ENCODE measurements around the gene PAQR6. TPM values are rescaled to one million over a fixed set of nuclear protein-coding genes. Genes with fewer than 3 reads are reported as not detected.

The PAQR6 gene
- total RNA-seq, 1 experiment from 2014 or later = 7.2 TPM

GRCh38 chr1:156228501-156228900, 19.4 kb downstream of the PAQR6 start:
- H3K4me3 ChIP-seq (ENCODE audit: low read length) = no peak overlapping the region
- intact Hi-C loops (cut with micrococcal nuclease) = no loop called here
- no peak overlapping the region for H3K4me2 ChIP-seq (ENCODE audit: low read length)
- ATAC-seq (no peak), DNase-seq (no peak)
- CTCF ChIA-PET = no interaction called here
- no peaks in the 10 kb centered on the region for H3K27me3 ChIP-seq (ENCODE audit: low read length)
- H3K79me2 ChIP-seq (ENCODE audit: low read length) = no peaks in the 10 kb centered on the region
- POLR2A ChIA-PET (ENCODE audit: unreplicated experiment) = no interaction called here
- no peaks in the 10 kb centered on the region for H3K9me2 ChIP-seq (replicated peaks; ENCODE audit: low read length)
- H4K20me1 ChIP-seq (ENCODE audit: low read length) = no peaks in the 10 kb centered on the region
- H3K27ac ChIP-seq (ENCODE audit: low read length) = no peak overlapping the region
- H3K9me3 ChIP-seq (ENCODE audit: low read length) = no peaks in the 10 kb centered on the region
- no peaks in the 10 kb centered on the region for H3F3A ChIP-seq (ENCODE audit: low read length, unreplicated experiment)
- no peak overlapping the region for H2AFZ ChIP-seq (ENCODE audit: low read length)
- H3K36me3 ChIP-seq (ENCODE audit: low read depth, low read length) = peaks cover 4% of the 10 kb centered on the region; the same call in 1 of the 2 replicates
- H3K4me1 ChIP-seq (ENCODE audit: insufficient read depth, low read length) = peaks cover 5% of the 10 kb centered on the region; the same call in 1 of the 2 replicates
- no peak overlapping the region for H3K9ac ChIP-seq (ENCODE audit: low read length)
- BruUV-seq (replicated peaks) = no TSS peak
- TF ChIP-seq EZH2 (IDR thresholded peaks at IDR 0.05; ENCODE audit: low read length, unreplicated experiment) = no peak
- TF ChIP-seq EZH2phosphoT487 (IDR thresholded peaks at IDR 0.05; ENCODE audit: borderline replicate concordance, low read length) = no peak
- no peak for TF ChIP-seq CTCF (conservative IDR thresholded peaks at IDR 0.05; ENCODE audit: low read depth, low read length)

GRCh38 chr1:156226782-156227181, 21.1 kb downstream of the PAQR6 start:
- DNase-seq = no peak
- ATAC-seq = no peak
- TF ChIP-seq EZH2phosphoT487 (IDR thresholded peaks at IDR 0.05; ENCODE audit: borderline replicate concordance, low read length) (no peak), CTCF (conservative IDR thresholded peaks at IDR 0.05; ENCODE audit: low read depth, low read length) (no peak), EZH2 (IDR thresholded peaks at IDR 0.05; ENCODE audit: low read length, unreplicated experiment) (no peak)
- peaks cover 12% of the 10 kb centered on the region for H3K4me1 ChIP-seq (ENCODE audit: insufficient read depth, low read length)
- no peak overlapping the region for H3K9ac ChIP-seq (ENCODE audit: low read length)
- H3K9me2 ChIP-seq (replicated peaks; ENCODE audit: low read length) = no peaks in the 10 kb centered on the region
- H3K4me3 ChIP-seq (ENCODE audit: low read length) = no peak overlapping the region
- H3K79me2 ChIP-seq (ENCODE audit: low read length) = no peaks in the 10 kb centered on the region
- H3K9me3 ChIP-seq (ENCODE audit: low read length) = no peaks in the 10 kb centered on the region
- ChIA-PET CTCF (no interaction called here), POLR2A (ENCODE audit: unreplicated experiment) (no interaction called here)
- no peak overlapping the region for H2AFZ ChIP-seq (ENCODE audit: low read length)
- peaks cover 8% of the 10 kb centered on the region for H3K36me3 ChIP-seq (ENCODE audit: low read depth, low read length)
- H3K4me2 ChIP-seq (ENCODE audit: low read length) = no peak overlapping the region
- intact Hi-C loops (cut with micrococcal nuclease) = no loop called here
- H3K27ac ChIP-seq (ENCODE audit: low read length) = no peak overlapping the region
- BruUV-seq (replicated peaks) = no TSS peak
- no peaks in the 10 kb centered on the region for H4K20me1 ChIP-seq (ENCODE audit: low read length)
- H3K27me3 ChIP-seq (ENCODE audit: low read length) = no peaks in the 10 kb centered on the region
- no peaks in the 10 kb centered on the region for H3F3A ChIP-seq (ENCODE audit: low read length, unreplicated experiment)

- Histone ChIP-seq H3K4me2 (ENCODE audit: low read length) (no peak overlapping the region), H3K4me3 (ENCODE audit: low read length) (no peak overlapping the region), H3K9me2 (replicated peaks; ENCODE audit: low read length) (no peaks in the 10 kb centered on the region), H3K9ac (ENCODE audit: low read length) (no peak overlapping the region), H3K27ac (ENCODE audit: low read length) (no peak overlapping the region), H3K36me3 (ENCODE audit: low read depth, low read length) (peaks cover 8% of the 10 kb centered on the region), H3K9me3 (ENCODE audit: low read length) (no peaks in the 10 kb centered on the region), H4K20me1 (ENCODE audit: low read length) (no peaks in the 10 kb centered on the region), H2AFZ (ENCODE audit: low read length) (no peak overlapping the region), H3K27me3 (ENCODE audit: low read length) (no peaks in the 10 kb centered on the region), H3K4me1 (ENCODE audit: insufficient read depth, low read length) (peaks cover 12% of the 10 kb centered on the region), H3F3A (ENCODE audit: low read length, unreplicated experiment) (no peaks in the 10 kb centered on the region), H3K79me2 (ENCODE audit: low read length) (no peaks in the 10 kb centered on the region; the same call in 1 of the 2 replicates)
- intact Hi-C loops (cut with micrococcal nuclease) = no loop called here
- DNase-seq (no peak), ATAC-seq (no peak)
- TF ChIP-seq CTCF (conservative IDR thresholded peaks at IDR 0.05; ENCODE audit: low read depth, low read length) = no peak
- no peak for TF ChIP-seq EZH2phosphoT487 (IDR thresholded peaks at IDR 0.05; ENCODE audit: borderline replicate concordance, low read length)
- no peak for TF ChIP-seq EZH2 (IDR thresholded peaks at IDR 0.05; ENCODE audit: low read length, unreplicated experiment)
- CTCF ChIA-PET = interaction anchor here (0.7 kb wide), 1 partner anchor 9 kb away, joined by 3 read pairs; no protein-coding TSS in a partner anchor
- POLR2A ChIA-PET (ENCODE audit: unreplicated experiment) = interaction anchor here (0.7 kb wide), 1 partner anchor 1807 kb away, joined by 8 read pairs; no protein-coding TSS in a partner anchor
- BruUV-seq (replicated peaks) = no TSS peak
Measured at GRCh38 chr1:156226116-156226538, 21.7 kb downstream of the PAQR6 start.

Measured in PC-3 (cell line).